WTC11 (cell line): ENCODE data around the gene RAPSN. TPM values are rescaled to one million over a fixed set of nuclear protein-coding genes. Genes with fewer than 3 reads are reported as not detected.

Experiments
- ATAC-seq: fragments of 200-7000 bp; cut with Tn5 transposase; 2 replicates; pipeline ENCODE4 v1.10.0; 2021; ENCODE audit warnings: mild to moderate bottlenecking, moderate library complexity
- CTCF ChIA-PET: fragments of 300-600 bp; sonication (Branson Sonifier 250); formaldehyde crosslinking; loops from one replicate; lab custom pipeline; 2021; ENCODE audit warnings: antibody characterized with exemption; lab: Charles Lee
- POLR2A ChIA-PET: fragments of 350-600 bp; sonication (Branson Sonifier 250); formaldehyde crosslinking; loops from one replicate; lab custom pipeline; 2021; ENCODE audit warnings: antibody characterized with exemption; lab: Charles Lee
- DNase-seq: peaks from one replicate; pipeline ENCODE4 v3.0.0; 2021; ENCODE audit warnings: low spot score
- H3K27ac Mint-ChIP-seq: 2 replicates; pipeline ENCODE4 v1.8.0; 2021; ENCODE audit warnings: mixed read lengths
- H3K27me3 Mint-ChIP-seq: 2 replicates; pipeline ENCODE4 v1.8.0; 2021; ENCODE audit warnings: low read depth, mild to moderate bottlenecking, moderate library complexity, mixed read lengths
- H3K36me3 Mint-ChIP-seq: 2 replicates; pipeline ENCODE4 v1.8.0; 2021; ENCODE audit warnings: mixed read lengths
- H3K4me1 Mint-ChIP-seq: 2 replicates; pipeline ENCODE4 v1.8.0; 2022; ENCODE audit warnings: mixed read lengths
- H3K4me3 Mint-ChIP-seq: 2 replicates; pipeline ENCODE4 v1.8.0; 2021; ENCODE audit warnings: mild to moderate bottlenecking, moderate library complexity, mixed read lengths
- H3K9me3 Mint-ChIP-seq: 2 replicates; pipeline ENCODE4 v1.8.0; 2021; ENCODE audit warnings: mixed read lengths
- ATF1 ChIP-seq: sonication (generic); formaldehyde crosslinking; IDR thresholded peaks from 2 replicates; pipeline ENCODE4 v1.8.1; 2023; ENCODE audit warnings: mild to moderate bottlenecking, moderate library complexity, missing genetic modification reagents
- CREB1 ChIP-seq: sonication (generic); formaldehyde crosslinking; IDR thresholded peaks from 2 replicates; pipeline ENCODE4 v1.8.0; 2023; ENCODE audit warnings: mild to moderate bottlenecking, missing genetic modification reagents
- E2F1 ChIP-seq: sonication (generic); formaldehyde crosslinking; IDR thresholded peaks from 2 replicates; pipeline ENCODE4 v1.8.0; 2022; ENCODE audit warnings: mild to moderate bottlenecking, missing genetic modification reagents
- E2F5 ChIP-seq: sonication (generic); formaldehyde crosslinking; IDR thresholded peaks from 2 replicates; pipeline ENCODE4 v1.8.1; 2022; ENCODE audit warnings: mild to moderate bottlenecking, moderate library complexity, missing genetic modification reagents
- ERG ChIP-seq: fragments of 250-450 bp; sonication (Bioruptor Pico); IDR thresholded peaks from 2 replicates; pipeline ENCODE4 v1.8.0; 2021; ENCODE audit warnings: mild to moderate bottlenecking
- FOXJ3 ChIP-seq: sonication (generic); formaldehyde crosslinking; IDR thresholded peaks from 2 replicates; pipeline ENCODE4 v1.9.0; 2021; ENCODE audit warnings: missing genetic modification reagents, mild to moderate bottlenecking, borderline replicate concordance
- FOXP4 ChIP-seq: sonication (generic); formaldehyde crosslinking; IDR thresholded peaks from 2 replicates; pipeline ENCODE4 v1.8.0; 2022; ENCODE audit warnings: mild to moderate bottlenecking, missing genetic modification reagents
- IRF1 ChIP-seq: sonication (generic); formaldehyde crosslinking; IDR thresholded peaks from 2 replicates; pipeline ENCODE4 v1.8.0; 2023; ENCODE audit warnings: missing genetic modification reagents
- MYBL2 ChIP-seq: sonication (generic); formaldehyde crosslinking; IDR thresholded peaks from 2 replicates; pipeline ENCODE4 v1.8.1; 2023; ENCODE audit warnings: mild to moderate bottlenecking, moderate library complexity, missing genetic modification reagents
- NFE2L1 ChIP-seq: sonication (generic); formaldehyde crosslinking; IDR thresholded peaks from 2 replicates; pipeline ENCODE4 v1.8.1; 2023; ENCODE audit warnings: missing genetic modification reagents
- OVOL2 ChIP-seq: fragments of 250-450 bp; sonication (Bioruptor Pico); IDR thresholded peaks from 2 replicates; pipeline ENCODE4 v1.9.0; 2021; ENCODE audit warnings: mild to moderate bottlenecking, borderline replicate concordance
- RELA ChIP-seq: sonication (generic); formaldehyde crosslinking; IDR thresholded peaks from 2 replicates; pipeline ENCODE4 v1.8.1; 2022; ENCODE audit warnings: missing genetic modification reagents, mild to moderate bottlenecking, borderline replicate concordance
- SMAD3 ChIP-seq: sonication (generic); formaldehyde crosslinking; IDR thresholded peaks from 2 replicates; pipeline ENCODE4 v1.8.0; 2022; ENCODE audit warnings: missing genetic modification reagents, mild to moderate bottlenecking, borderline replicate concordance
- SOX15 ChIP-seq: fragments of 250-450 bp; sonication (Bioruptor Pico); IDR thresholded peaks from 2 replicates; pipeline ENCODE4 v1.9.0; 2021; ENCODE audit warnings: mild to moderate bottlenecking
- TCF7 ChIP-seq: sonication (generic); formaldehyde crosslinking; IDR thresholded peaks from 2 replicates; pipeline ENCODE4 v1.8.0; 2022; ENCODE audit warnings: mild to moderate bottlenecking, low read depth, missing genetic modification reagents, moderate library complexity
- ZMAT4 ChIP-seq: fragments of 250-450 bp; sonication (Bioruptor Pico); IDR thresholded peaks from 2 replicates; pipeline ENCODE4 v1.9.0; 2021; ENCODE audit warnings: mild to moderate bottlenecking
- ZNF138 ChIP-seq: sonication (generic); formaldehyde crosslinking; conservative IDR thresholded peaks from 2 replicates; pipeline ENCODE4 v1.8.1; 2022; ENCODE audit warnings: mild to moderate bottlenecking, moderate library complexity, missing genetic modification reagents
- ZNF232 ChIP-seq: sonication (generic); formaldehyde crosslinking; IDR thresholded peaks from 2 replicates; pipeline ENCODE4 v1.8.0; 2022; ENCODE audit warnings: mild to moderate bottlenecking, missing genetic modification reagents
- ZNF396 ChIP-seq: fragments of 250-450 bp; sonication (Bioruptor Pico); IDR thresholded peaks from 2 replicates; pipeline ENCODE4 v1.8.0; 2021; ENCODE audit warnings: mild to moderate bottlenecking, moderate library complexity, borderline replicate concordance
- ZNF671 ChIP-seq: fragments of 250-450 bp; sonication (Bioruptor Pico); IDR thresholded peaks from 2 replicates; pipeline ENCODE4 v1.8.0; 2021; ENCODE audit warnings: mild to moderate bottlenecking
- total RNA-seq: library from RNA; stranded (reverse); gene quantifications from 3 replicates; pipeline ENCODE4 v1.2.3, GENCODE V29; 2021
- TF ChIP-seq, protein P1 (sequence below): fragments of 250-450 bp; sonication (Bioruptor Pico); IDR thresholded peaks from 2 replicates; pipeline ENCODE4 v1.9.0; 2021; ENCODE audit warnings: mild to moderate bottlenecking, borderline replicate concordance
- TF ChIP-seq, protein P2 (sequence below): sonication (generic); formaldehyde crosslinking; conservative IDR thresholded peaks from 2 replicates; pipeline ENCODE4 v1.8.1; 2023; ENCODE audit warnings: mild to moderate bottlenecking, low read depth, missing genetic modification reagents, moderate library complexity
- TF ChIP-seq, protein P3 (sequence below): sonication (generic); formaldehyde crosslinking; IDR thresholded peaks from 2 replicates; pipeline ENCODE4 v1.8.0; 2022; ENCODE audit warnings: mild to moderate bottlenecking, missing genetic modification reagents

RAPSN gene
- total RNA-seq, 1 experiment from 2014 or later, result 0.66 TPM

DNA sequence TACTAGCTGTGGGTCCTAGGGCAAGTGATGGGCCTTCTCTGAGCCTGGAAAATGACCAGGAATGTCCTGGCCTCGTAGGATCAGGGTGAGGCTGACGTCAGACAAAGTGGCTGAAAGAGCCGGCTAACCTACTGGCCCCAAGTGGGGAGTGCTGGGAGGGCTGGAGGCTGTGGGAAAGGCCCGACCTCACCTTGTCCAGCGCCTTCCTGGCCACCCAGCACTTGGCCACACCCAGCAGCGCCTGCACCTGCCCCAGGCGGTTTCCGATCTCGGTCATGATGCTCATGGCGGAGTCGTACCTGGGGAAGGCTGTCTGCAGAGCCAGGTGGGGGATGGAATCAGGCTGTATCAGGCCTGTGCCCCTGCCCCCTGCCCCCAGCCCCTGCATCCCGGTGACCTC lies 7.5 kb downstream of the RAPSN start:
- DNase-seq, result no peak
- Mint-ChIP-seq H3K4me3 (no peak overlapping the region), H3K9me3 (no peaks in the 10 kb centered on the region), H3K27me3 (no peaks in the 10 kb centered on the region), H3K4me1 (no peaks in the 10 kb centered on the region), H3K27ac (no peak overlapping the region), H3K36me3 (no peaks in the 10 kb centered on the region)
- no peak; the same call in 1 of the 2 replicates for ATAC-seq
- TF ChIP-seq SMAD3 (no peak), MYBL2 (CRISPR knock-in tag) (no peak), ZNF396 (CRISPR knock-in tag) (no peak), ZMAT4 (CRISPR knock-in tag) (no peak), ZNF232 (CRISPR knock-in tag) (no peak), ATF1 (CRISPR knock-in tag) (no peak), FOXP4 (CRISPR knock-in tag) (no peak), IRF1 (no peak), OVOL2 (no peak), SOX15 (CRISPR knock-in tag) (no peak)
- TF ChIP-seq, protein P1, sequence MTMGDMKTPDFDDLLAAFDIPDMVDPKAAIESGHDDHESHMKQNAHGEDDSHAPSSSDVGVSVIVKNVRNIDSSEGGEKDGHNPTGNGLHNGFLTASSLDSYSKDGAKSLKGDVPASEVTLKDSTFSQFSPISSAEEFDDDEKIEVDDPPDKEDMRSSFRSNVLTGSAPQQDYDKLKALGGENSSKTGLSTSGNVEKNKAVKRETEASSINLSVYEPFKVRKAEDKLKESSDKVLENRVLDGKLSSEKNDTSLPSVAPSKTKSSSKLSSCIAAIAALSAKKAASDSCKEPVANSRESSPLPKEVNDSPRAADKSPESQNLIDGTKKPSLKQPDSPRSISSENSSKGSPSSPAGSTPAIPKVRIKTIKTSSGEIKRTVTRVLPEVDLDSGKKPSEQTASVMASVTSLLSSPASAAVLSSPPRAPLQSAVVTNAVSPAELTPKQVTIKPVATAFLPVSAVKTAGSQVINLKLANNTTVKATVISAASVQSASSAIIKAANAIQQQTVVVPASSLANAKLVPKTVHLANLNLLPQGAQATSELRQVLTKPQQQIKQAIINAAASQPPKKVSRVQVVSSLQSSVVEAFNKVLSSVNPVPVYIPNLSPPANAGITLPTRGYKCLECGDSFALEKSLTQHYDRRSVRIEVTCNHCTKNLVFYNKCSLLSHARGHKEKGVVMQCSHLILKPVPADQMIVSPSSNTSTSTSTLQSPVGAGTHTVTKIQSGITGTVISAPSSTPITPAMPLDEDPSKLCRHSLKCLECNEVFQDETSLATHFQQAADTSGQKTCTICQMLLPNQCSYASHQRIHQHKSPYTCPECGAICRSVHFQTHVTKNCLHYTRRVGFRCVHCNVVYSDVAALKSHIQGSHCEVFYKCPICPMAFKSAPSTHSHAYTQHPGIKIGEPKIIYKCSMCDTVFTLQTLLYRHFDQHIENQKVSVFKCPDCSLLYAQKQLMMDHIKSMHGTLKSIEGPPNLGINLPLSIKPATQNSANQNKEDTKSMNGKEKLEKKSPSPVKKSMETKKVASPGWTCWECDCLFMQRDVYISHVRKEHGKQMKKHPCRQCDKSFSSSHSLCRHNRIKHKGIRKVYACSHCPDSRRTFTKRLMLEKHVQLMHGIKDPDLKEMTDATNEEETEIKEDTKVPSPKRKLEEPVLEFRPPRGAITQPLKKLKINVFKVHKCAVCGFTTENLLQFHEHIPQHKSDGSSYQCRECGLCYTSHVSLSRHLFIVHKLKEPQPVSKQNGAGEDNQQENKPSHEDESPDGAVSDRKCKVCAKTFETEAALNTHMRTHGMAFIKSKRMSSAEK (CRISPR knock-in tag), result no peak
- TF ChIP-seq, protein P2, sequence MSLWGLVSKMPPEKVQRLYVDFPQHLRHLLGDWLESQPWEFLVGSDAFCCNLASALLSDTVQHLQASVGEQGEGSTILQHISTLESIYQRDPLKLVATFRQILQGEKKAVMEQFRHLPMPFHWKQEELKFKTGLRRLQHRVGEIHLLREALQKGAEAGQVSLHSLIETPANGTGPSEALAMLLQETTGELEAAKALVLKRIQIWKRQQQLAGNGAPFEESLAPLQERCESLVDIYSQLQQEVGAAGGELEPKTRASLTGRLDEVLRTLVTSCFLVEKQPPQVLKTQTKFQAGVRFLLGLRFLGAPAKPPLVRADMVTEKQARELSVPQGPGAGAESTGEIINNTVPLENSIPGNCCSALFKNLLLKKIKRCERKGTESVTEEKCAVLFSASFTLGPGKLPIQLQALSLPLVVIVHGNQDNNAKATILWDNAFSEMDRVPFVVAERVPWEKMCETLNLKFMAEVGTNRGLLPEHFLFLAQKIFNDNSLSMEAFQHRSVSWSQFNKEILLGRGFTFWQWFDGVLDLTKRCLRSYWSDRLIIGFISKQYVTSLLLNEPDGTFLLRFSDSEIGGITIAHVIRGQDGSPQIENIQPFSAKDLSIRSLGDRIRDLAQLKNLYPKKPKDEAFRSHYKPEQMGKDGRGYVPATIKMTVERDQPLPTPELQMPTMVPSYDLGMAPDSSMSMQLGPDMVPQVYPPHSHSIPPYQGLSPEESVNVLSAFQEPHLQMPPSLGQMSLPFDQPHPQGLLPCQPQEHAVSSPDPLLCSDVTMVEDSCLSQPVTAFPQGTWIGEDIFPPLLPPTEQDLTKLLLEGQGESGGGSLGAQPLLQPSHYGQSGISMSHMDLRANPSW, result no peak
- TF ChIP-seq, protein P3, sequence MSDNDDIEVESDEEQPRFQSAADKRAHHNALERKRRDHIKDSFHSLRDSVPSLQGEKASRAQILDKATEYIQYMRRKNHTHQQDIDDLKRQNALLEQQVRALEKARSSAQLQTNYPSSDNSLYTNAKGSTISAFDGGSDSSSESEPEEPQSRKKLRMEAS (CRISPR knock-in tag), result no peak
- ChIA-PET POLR2A (no interaction called here), CTCF (no interaction called here)

DNA sequence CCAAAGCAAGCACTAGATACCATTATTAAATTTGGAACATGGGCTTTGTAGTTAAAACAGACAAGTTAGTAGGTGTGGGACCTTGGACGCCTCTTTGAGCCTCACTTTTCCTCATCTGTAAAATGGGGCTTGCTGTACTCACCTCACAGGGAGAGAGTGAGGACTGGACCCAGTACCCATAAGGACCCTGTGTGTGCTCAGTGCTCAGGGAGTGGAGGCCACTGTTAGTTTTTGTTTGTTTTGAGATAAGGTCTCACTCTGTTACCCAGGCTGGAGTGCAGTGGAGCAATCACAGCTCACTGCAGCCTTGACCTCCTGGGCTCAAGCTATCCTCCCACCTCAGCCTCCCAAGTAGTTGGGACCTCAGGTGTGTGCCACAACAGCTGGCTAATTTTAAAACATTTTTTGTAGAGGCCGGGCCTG lies 8.9 kb downstream of the RAPSN start:
- no peak overlapping the region for H3K27ac Mint-ChIP-seq
- ChIA-PET CTCF (interaction anchor here (0.8 kb wide), 1 partner anchor 85 kb away, joined by 4 read pairs; no protein-coding TSS in a partner anchor), POLR2A (interaction anchor here (0.7 kb wide), 1 partner anchor 8 kb away, joined by 3 read pairs; no protein-coding TSS in a partner anchor)
- no peaks in the 10 kb centered on the region for H3K27me3 Mint-ChIP-seq
- no peaks in the 10 kb centered on the region for H3K4me1 Mint-ChIP-seq
- no peak for DNase-seq
- no peak for ATAC-seq
- H3K4me3 Mint-ChIP-seq, result no peak overlapping the region
- no peaks in the 10 kb centered on the region for H3K9me3 Mint-ChIP-seq
- H3K36me3 Mint-ChIP-seq, result no peaks in the 10 kb centered on the region
- TF ChIP-seq FOXJ3, result no peak
- no peak for TF ChIP-seq ZNF138 (CRISPR knock-in tag)
- no peak for TF ChIP-seq CREB1 (CRISPR knock-in tag)
- no peak for TF ChIP-seq E2F5
- TF ChIP-seq E2F1 (CRISPR knock-in tag), result no peak
- TF ChIP-seq ERG (CRISPR knock-in tag), result no peak
- TF ChIP-seq NFE2L1 (CRISPR knock-in tag), result no peak
- no peak for TF ChIP-seq RELA (CRISPR knock-in tag)
- TF ChIP-seq ZNF671 (CRISPR knock-in tag), result no peak
- TF ChIP-seq TCF7 (CRISPR knock-in tag), result no peak
